ENCODE results near the gene CHRNE.
A peak's percentile ranks its signal among the peaks of the same experiment; 100 is the strongest.

The CHRNE gene

DNA sequence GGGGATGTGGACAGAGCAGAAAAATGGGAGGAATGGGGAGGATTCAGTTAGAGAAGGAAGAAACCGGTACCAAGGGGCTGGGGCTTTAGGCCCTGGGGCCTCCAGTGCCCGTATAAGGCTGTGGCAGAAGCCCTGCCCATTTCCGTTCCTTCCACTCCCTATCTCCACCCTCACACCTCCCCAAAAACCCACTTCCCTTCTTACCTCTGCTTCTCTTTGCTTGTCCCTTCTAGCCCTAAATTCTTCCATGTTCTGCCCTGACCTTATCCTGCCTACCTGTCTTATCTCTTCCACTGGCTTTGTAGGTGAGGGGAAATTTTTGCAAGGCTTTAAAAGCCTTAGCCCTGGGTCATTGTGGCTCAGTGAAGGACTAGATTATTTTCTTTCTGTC is 41.3 kb upstream of the CHRNE start:
- H3K9ac ChIP-seq (ENCODE audit: low read length), result peak overlapping the region; percentile 97
- peaks cover 42 to 51% of the 10 kb centered on the region in 2 experiments for H3K36me3 ChIP-seq (ENCODE audit: control insufficient read depth in 1 of 2, insufficient read depth in 2 of 2, low read depth in 1 of 2, low read length in 2 of 2)
- H4K91ac ChIP-seq (ENCODE audit: low read length), result no peak overlapping the region
- peaks cover 28% of the 10 kb centered on the region for H3K4me1 ChIP-seq (ENCODE audit: control insufficient read depth, insufficient read depth, low read depth, low read length)
- H3K79me1 ChIP-seq (replicated peaks; ENCODE audit: low read length, poor library complexity, severe bottlenecking), result no peaks in the 10 kb centered on the region
- no peak overlapping the region for H3K23ac ChIP-seq (ENCODE audit: low read length in 2 of 2)
- no peak overlapping the region for H2BK12ac ChIP-seq (ENCODE audit: low read length in 2 of 2)
- peak overlapping the region; percentile 98 for H3K27ac ChIP-seq (ENCODE audit: low read length, poor library complexity, severe bottlenecking)
- H2BK15ac ChIP-seq (ENCODE audit: low read depth, poor library complexity, severe bottlenecking), result no peak overlapping the region
- peak overlapping the region; percentile 45 for H4K8ac ChIP-seq (ENCODE audit: low read length)
- no peak overlapping the region for H2AFZ ChIP-seq (ENCODE audit: low read depth, low read length)
- H2BK120ac ChIP-seq (ENCODE audit: low read depth, low read length), result no peak overlapping the region
- no peak overlapping the region for H3K4me3 ChIP-seq (ENCODE audit: insufficient read depth in 1 of 2, low read depth in 1 of 2, low read length in 2 of 2)
- DNase-seq, result no peak
- no peak overlapping the region for H3K4ac ChIP-seq (ENCODE audit: low read depth in 1 of 2, low read length in 2 of 2)
- no peak overlapping the region for H3K4me2 ChIP-seq (ENCODE audit: low read length, poor library complexity, severe bottlenecking)
- no peak overlapping the region for H2BK5ac ChIP-seq (ENCODE audit: low read depth, low read length, poor library complexity, severe bottlenecking)
- WGBS, result 88% methylated on average over 2 of the region's 3 CpGs
- no peak overlapping the region for H3K18ac ChIP-seq (ENCODE audit: low read depth in 1 of 2, low read length in 2 of 2)
- no peak overlapping the region for H2AK5ac ChIP-seq (ENCODE audit: low read length, severe bottlenecking)
- no peak overlapping the region for H3K14ac ChIP-seq (ENCODE audit: low read length in 2 of 2)
- no peaks in the 10 kb centered on the region for H3K9me3 ChIP-seq (ENCODE audit: control insufficient read depth, low read length)
- no peaks in the 10 kb centered on the region for H3K27me3 ChIP-seq (ENCODE audit: control insufficient read depth in 1 of 2, insufficient read depth in 1 of 2, low read length in 2 of 2)

DNA sequence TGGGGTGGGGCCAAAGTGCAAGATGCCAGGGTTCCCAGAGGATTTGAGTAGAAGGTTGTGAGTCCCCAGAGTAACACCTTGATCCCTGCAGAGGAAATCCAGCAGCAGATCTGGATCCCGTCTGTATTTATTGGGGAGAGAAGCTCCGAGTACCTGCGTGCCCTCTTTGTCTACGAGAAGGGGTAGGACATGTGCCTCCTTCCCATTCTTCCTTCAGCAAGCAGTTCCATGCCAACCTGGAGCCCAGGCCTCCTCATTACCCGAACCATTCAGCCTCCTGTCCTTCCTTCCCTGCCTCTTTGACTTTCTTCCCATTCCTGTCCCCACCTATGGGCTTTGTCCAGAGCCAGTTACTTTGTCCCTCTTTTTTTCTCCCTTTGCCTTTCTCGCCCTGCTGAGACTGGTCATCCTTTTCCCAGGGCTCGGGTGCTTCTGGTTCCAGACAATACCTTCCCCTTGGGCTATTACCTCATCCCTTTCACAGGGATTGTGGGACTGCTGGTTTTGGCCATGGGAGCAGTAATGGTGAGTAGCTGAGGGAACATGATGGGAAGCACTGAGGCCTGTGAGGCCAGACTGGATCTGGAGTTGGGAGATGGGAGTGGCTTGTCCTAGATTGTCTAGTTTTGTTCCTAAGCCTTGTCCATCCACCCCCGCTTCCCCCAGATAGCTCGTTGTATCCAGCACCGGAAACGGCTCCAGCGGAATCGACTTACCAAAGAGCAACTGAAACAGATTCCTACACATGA is 40.0 kb upstream of the CHRNE start:
- no peak for DNase-seq
- no peak overlapping the region for H4K91ac ChIP-seq (ENCODE audit: low read length)
- H3K9ac ChIP-seq (ENCODE audit: low read length), result peak overlapping the region; percentile 97
- H3K4me2 ChIP-seq (ENCODE audit: low read length, poor library complexity, severe bottlenecking), result no peak overlapping the region
- H3K4me1 ChIP-seq (ENCODE audit: control insufficient read depth, insufficient read depth, low read depth, low read length), result peaks cover 40% of the 10 kb centered on the region
- no peak overlapping the region for H2BK12ac ChIP-seq (ENCODE audit: low read length in 2 of 2)
- H3K79me1 ChIP-seq (replicated peaks; ENCODE audit: low read length, poor library complexity, severe bottlenecking), result peaks cover 10% of the 10 kb centered on the region
- peak overlapping the region; percentile 13 for H2AK5ac ChIP-seq (ENCODE audit: low read length, severe bottlenecking)
- H2BK120ac ChIP-seq (ENCODE audit: low read depth, low read length), result no peak overlapping the region
- no peak overlapping the region for H2AFZ ChIP-seq (ENCODE audit: low read depth, low read length)
- H2BK15ac ChIP-seq (ENCODE audit: low read depth, poor library complexity, severe bottlenecking), result no peak overlapping the region
- H4K8ac ChIP-seq (ENCODE audit: low read length), result no peak overlapping the region
- no peak overlapping the region for H3K23ac ChIP-seq (ENCODE audit: low read length in 2 of 2)
- H3K4me3 ChIP-seq (ENCODE audit: insufficient read depth in 1 of 2, low read depth in 1 of 2, low read length in 2 of 2), result no peak overlapping the region
- no peaks in the 10 kb centered on the region for H3K9me3 ChIP-seq (ENCODE audit: control insufficient read depth, low read length)
- peaks cover 52 to 58% of the 10 kb centered on the region in 2 experiments for H3K36me3 ChIP-seq (ENCODE audit: control insufficient read depth in 1 of 2, insufficient read depth in 2 of 2, low read depth in 1 of 2, low read length in 2 of 2)
- H3K27me3 ChIP-seq (ENCODE audit: control insufficient read depth in 1 of 2, insufficient read depth in 1 of 2, low read length in 2 of 2), result no peaks in the 10 kb centered on the region
- H3K4ac ChIP-seq (ENCODE audit: low read depth in 1 of 2, low read length in 2 of 2), result no peak overlapping the region
- 86% methylated on average over 5 of the region's 13 CpGs for WGBS
- no peak overlapping the region for H2BK5ac ChIP-seq (ENCODE audit: low read depth, low read length, poor library complexity, severe bottlenecking)
- no peak overlapping the region for H3K18ac ChIP-seq (ENCODE audit: low read depth in 1 of 2, low read length in 2 of 2)
- peak overlapping the region; percentile 17 for H3K27ac ChIP-seq (ENCODE audit: low read length, poor library complexity, severe bottlenecking)
- H3K14ac ChIP-seq (ENCODE audit: low read length in 2 of 2), result no peak overlapping the region

DNA sequence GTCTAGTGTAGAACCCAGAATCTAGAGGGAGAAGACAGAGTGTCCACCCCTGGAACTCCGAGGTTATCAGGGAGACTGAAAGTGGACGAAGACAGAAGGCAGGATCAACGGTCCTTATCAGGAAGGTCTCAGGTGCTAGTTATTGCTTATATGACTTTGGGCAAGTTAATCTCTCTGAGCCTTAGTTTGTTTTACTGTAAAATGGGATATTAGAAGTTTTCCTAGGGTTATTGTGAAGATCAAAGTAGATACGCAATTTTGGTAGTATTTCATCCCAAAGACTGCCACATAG is 38.4 kb upstream of the CHRNE start:
- peak overlapping the region in 1 of 2 experiments; percentile 21 for H3K4ac ChIP-seq (ENCODE audit: low read depth in 1 of 2, low read length in 2 of 2)
- no peak overlapping the region for H3K14ac ChIP-seq (ENCODE audit: low read length in 2 of 2)
- no peak overlapping the region for H3K18ac ChIP-seq (ENCODE audit: low read depth in 1 of 2, low read length in 2 of 2)
- peak overlapping the region; percentile 43 for H4K8ac ChIP-seq (ENCODE audit: low read length)
- no peak overlapping the region for H2AFZ ChIP-seq (ENCODE audit: low read depth, low read length)
- peak overlapping the region; percentile 98 for H3K27ac ChIP-seq (ENCODE audit: low read length, poor library complexity, severe bottlenecking)
- H3K9me3 ChIP-seq (ENCODE audit: control insufficient read depth, low read length), result no peaks in the 10 kb centered on the region
- H2AK5ac ChIP-seq (ENCODE audit: low read length, severe bottlenecking), result peak overlapping the region; percentile 58
- no peak overlapping the region for H2BK120ac ChIP-seq (ENCODE audit: low read depth, low read length)
- no peak overlapping the region for H2BK5ac ChIP-seq (ENCODE audit: low read depth, low read length, poor library complexity, severe bottlenecking)
- WGBS, result 59% methylated on average over 4 of the region's 4 CpGs
- H3K9ac ChIP-seq (ENCODE audit: low read length), result peak overlapping the region; percentile 97
- peak overlapping the region; percentile 94 for H3K4me2 ChIP-seq (ENCODE audit: low read length, poor library complexity, severe bottlenecking)
- H3K4me1 ChIP-seq (ENCODE audit: control insufficient read depth, insufficient read depth, low read depth, low read length), result peaks cover 40% of the 10 kb centered on the region
- H3K4me3 ChIP-seq (ENCODE audit: insufficient read depth in 1 of 2, low read depth in 1 of 2, low read length in 2 of 2), result peak overlapping the region in 1 of 2 experiments; percentile 98
- H4K91ac ChIP-seq (ENCODE audit: low read length), result no peak overlapping the region
- H2BK15ac ChIP-seq (ENCODE audit: low read depth, poor library complexity, severe bottlenecking), result no peak overlapping the region
- no peak for DNase-seq
- H3K27me3 ChIP-seq (ENCODE audit: control insufficient read depth in 1 of 2, insufficient read depth in 1 of 2, low read length in 2 of 2), result no peaks in the 10 kb centered on the region
- H3K36me3 ChIP-seq (ENCODE audit: control insufficient read depth in 1 of 2, insufficient read depth in 2 of 2, low read depth in 1 of 2, low read length in 2 of 2), result peaks cover 60 to 68% of the 10 kb centered on the region in 2 experiments
- H2BK12ac ChIP-seq (ENCODE audit: low read length in 2 of 2), result no peak overlapping the region
- H3K79me1 ChIP-seq (replicated peaks; ENCODE audit: low read length, poor library complexity, severe bottlenecking), result peaks cover 21% of the 10 kb centered on the region
- no peak overlapping the region for H3K23ac ChIP-seq (ENCODE audit: low read length in 2 of 2)

DNA sequence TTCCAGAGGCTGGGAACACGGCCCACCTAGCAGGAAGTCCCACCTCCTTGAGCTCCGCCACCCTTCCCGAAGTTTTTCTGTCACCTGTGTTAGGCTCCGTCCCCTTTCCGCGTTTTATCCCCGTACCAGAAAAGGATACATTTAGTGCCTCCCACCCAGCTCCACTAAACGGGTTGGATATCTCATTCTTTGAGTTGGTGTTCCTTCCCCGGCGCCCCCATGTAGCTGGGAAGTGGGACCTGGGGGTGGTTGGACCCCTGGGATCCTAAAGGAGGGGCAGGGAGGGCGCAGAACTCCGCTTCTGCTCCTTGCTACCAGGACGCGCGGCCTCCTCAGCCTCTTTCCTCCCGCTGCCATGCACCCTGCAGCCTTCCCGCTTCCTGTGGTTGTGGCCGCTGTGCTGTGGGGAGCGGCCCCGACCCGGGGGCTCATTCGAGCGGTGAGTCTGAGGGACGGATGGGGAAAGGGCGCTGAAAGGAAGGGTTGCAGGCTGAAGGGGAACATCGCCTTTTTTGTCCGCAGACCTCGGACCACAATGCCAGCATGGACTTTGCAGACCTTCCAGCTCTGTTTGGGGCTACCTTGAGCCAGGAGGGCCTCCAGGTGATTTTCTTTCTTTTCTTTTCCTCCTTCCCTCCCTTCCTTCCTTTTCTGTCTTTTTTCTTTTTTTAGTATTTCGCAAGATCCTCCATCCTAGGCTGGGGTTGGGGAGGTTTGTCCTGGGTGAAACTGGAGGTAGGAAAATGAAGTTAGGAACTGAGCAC is 37.8 kb upstream of the CHRNE start:
- H3K79me1 ChIP-seq (replicated peaks; ENCODE audit: low read length, poor library complexity, severe bottlenecking), result peaks cover 22% of the 10 kb centered on the region
- 3% methylated on average over 19 of the region's 29 CpGs for WGBS

More for the DNA sequence above, 37.8 kb upstream of the CHRNE start:
- peak overlapping the region; percentile 86 to 90 for H3K14ac ChIP-seq (ENCODE audit: low read length in 2 of 2)
- peak overlapping the region; percentile 94 for H4K91ac ChIP-seq (ENCODE audit: low read length)
- peaks cover 37% of the 10 kb centered on the region for H3K4me1 ChIP-seq (ENCODE audit: control insufficient read depth, insufficient read depth, low read depth, low read length)
- peak overlapping the region; percentile 64 for H2BK120ac ChIP-seq (ENCODE audit: low read depth, low read length)
- peak overlapping the region; percentile 79 for H2AK5ac ChIP-seq (ENCODE audit: low read length, severe bottlenecking)
- H2BK5ac ChIP-seq (ENCODE audit: low read depth, low read length, poor library complexity, severe bottlenecking), result peak overlapping the region; percentile 46
- peak overlapping the region; percentile 94 for H3K4me2 ChIP-seq (ENCODE audit: low read length, poor library complexity, severe bottlenecking)
- peak overlapping the region; percentile 95 for H4K8ac ChIP-seq (ENCODE audit: low read length)
- H3K27me3 ChIP-seq (ENCODE audit: control insufficient read depth in 1 of 2, insufficient read depth in 1 of 2, low read length in 2 of 2), result no peaks in the 10 kb centered on the region
- H3K4me3 ChIP-seq (ENCODE audit: insufficient read depth in 1 of 2, low read depth in 1 of 2, low read length in 2 of 2), result peak overlapping the region; percentile 80 to 98
- H2BK12ac ChIP-seq (ENCODE audit: low read length in 2 of 2), result no peak overlapping the region
- no peak overlapping the region for H2BK15ac ChIP-seq (ENCODE audit: low read depth, poor library complexity, severe bottlenecking)
- peak overlapping the region; percentile 98 for H3K27ac ChIP-seq (ENCODE audit: low read length, poor library complexity, severe bottlenecking)
- DNase-seq, result no peak
- H3K9ac ChIP-seq (ENCODE audit: low read length), result peak overlapping the region; percentile 97
- peak overlapping the region; percentile 73 to 84 for H3K18ac ChIP-seq (ENCODE audit: low read depth in 1 of 2, low read length in 2 of 2)
- H3K23ac ChIP-seq (ENCODE audit: low read length in 2 of 2), result peak overlapping the region in 1 of 2 experiments; percentile 75
- H3K4ac ChIP-seq (ENCODE audit: low read depth in 1 of 2, low read length in 2 of 2), result peak overlapping the region; percentile 80 to 96
- peak overlapping the region; percentile 46 for H2AFZ ChIP-seq (ENCODE audit: low read depth, low read length)
- peaks cover 63 to 68% of the 10 kb centered on the region in 2 experiments for H3K36me3 ChIP-seq (ENCODE audit: control insufficient read depth in 1 of 2, insufficient read depth in 2 of 2, low read depth in 1 of 2, low read length in 2 of 2)
- H3K9me3 ChIP-seq (ENCODE audit: control insufficient read depth, low read length), result no peaks in the 10 kb centered on the region
